Stimulated activated naive B cell treated with anti-CD40 and anti-IgM and Interleukin-4, amounts not matched to agents 10 μg/mL and 1 μg/mL and 100 μg/mL, for 72 hours (primary cell): Measurements from ENCODE around the gene UBE3D.
"Not testable (repeated sequence)": the region's sequence is repeated elsewhere in the genome, so short reads cannot be mapped to it uniquely, and the experiment has no call there.

Experiments
- ATAC-seq, 2 donors: fragments of 150-1000 bp; cut with Tn5 transposase; replicated peaks; 2 replicates each; pipeline ENCODE4 v1.10.0; 2021; ENCODE audit warnings: moderate library complexity in 1 of 2
- DNase-seq: peaks from one replicate; pipeline ENCODE4 v3.0.0; 2021
- H3K27ac Mint-ChIP-seq: one replicate; pipeline ENCODE4 v1.8.0; 2022; ENCODE audit warnings: mild to moderate bottlenecking, mixed read lengths
- H3K27me3 Mint-ChIP-seq, 2 donors: one replicate each; pipeline ENCODE4 v1.8.0; 2022; ENCODE audit warnings: mixed read lengths in 2 of 2
- H3K36me3 Mint-ChIP-seq, 2 donors: one replicate each; pipeline ENCODE4 v1.8.0; 2022; ENCODE audit warnings: mixed read lengths in 2 of 2, mild to moderate bottlenecking in 1 of 2
- H3K4me1 Mint-ChIP-seq, 2 donors: one replicate each; pipeline ENCODE4 v1.8.0; 2022; ENCODE audit warnings: mixed read lengths in 2 of 2, mild to moderate bottlenecking in 1 of 2
- H3K4me3 Mint-ChIP-seq, 2 donors: one replicate each; pipeline ENCODE4 v1.8.0; 2022; ENCODE audit warnings: mild to moderate bottlenecking in 2 of 2, mixed read lengths in 2 of 2, moderate library complexity in 1 of 2
- H3K9me3 Mint-ChIP-seq, 2 donors: one replicate each; pipeline ENCODE4 v1.8.0; 2022; ENCODE audit warnings: mixed read lengths in 2 of 2, mild to moderate bottlenecking in 1 of 2

Gene UBE3D

GRCh38 chr6:82953871-82954270 is 111.8 kb downstream of the UBE3D start:
- Mint-ChIP-seq H3K9me3 (peaks cover 0 to 2% of the 10 kb centered on the region in 2 donors), H3K27me3 (no peaks in the 10 kb centered on the region), H3K4me3 (no peak overlapping the region), H3K4me1 (peaks cover 5 to 12% of the 10 kb centered on the region in 2 donors), H3K27ac (no peak overlapping the region), H3K36me3 (peaks cover 41 to 43% of the 10 kb centered on the region in 2 donors)
- DNase-seq (no peak), ATAC-seq (no peak)

GRCh38 chr6:82951935-82952334 is 113.7 kb downstream of the UBE3D start:
- Mint-ChIP-seq H3K36me3 (peaks cover 49 to 55% of the 10 kb centered on the region in 2 donors), H3K27ac (no peak overlapping the region), H3K4me1 (peaks cover 5 to 12% of the 10 kb centered on the region in 2 donors), H3K27me3 (no peaks in the 10 kb centered on the region), H3K9me3 (peaks cover 4 to 7% of the 10 kb centered on the region in 2 donors), H3K4me3 (no peak overlapping the region)
- DNase-seq, result no peak
- ATAC-seq, result no peak

- no peak overlapping the region for H3K27ac Mint-ChIP-seq
- H3K36me3 Mint-ChIP-seq, result peaks cover 50 to 59% of the 10 kb centered on the region in 2 donors
- no peak for DNase-seq
These were observed 114.3 kb downstream of the UBE3D start for GRCh38 chr6:82951389-82951788.

GRCh38 chr6:82930915-82931314 is 134.7 kb downstream of the UBE3D start:
- Mint-ChIP-seq H3K36me3 (peaks cover 49 to 70% of the 10 kb centered on the region in 2 donors), H3K9me3 (peaks cover 33 to 34% of the 10 kb centered on the region in 2 donors)
- ATAC-seq, H3K4me3 Mint-ChIP-seq, DNase-seq, H3K27me3 Mint-ChIP-seq, H3K4me1 Mint-ChIP-seq, H3K27ac Mint-ChIP-seq: not testable (repeated sequence)

More at GRCh38 chr6:82951389-82951788, 114.3 kb downstream of the UBE3D start:
- ATAC-seq, result no peak
- Mint-ChIP-seq H3K27me3 (no peaks in the 10 kb centered on the region), H3K4me3 (no peak overlapping the region), H3K4me1 (peaks cover 7 to 12% of the 10 kb centered on the region in 2 donors), H3K9me3 (peaks cover 4 to 7% of the 10 kb centered on the region in 2 donors)

GRCh38 chr6:82924799-82925535 is 140.7 kb downstream of the UBE3D start:
- Mint-ChIP-seq H3K27me3 (no peaks in the 10 kb centered on the region), H3K4me1 (peaks cover 0 to 2% of the 10 kb centered on the region in 2 donors), H3K27ac (no peak overlapping the region), H3K36me3 (peaks cover 13 to 25% of the 10 kb centered on the region in 2 donors), H3K4me3 (no peak overlapping the region), H3K9me3 (peaks cover 3 to 4% of the 10 kb centered on the region in 2 donors)
- ATAC-seq (no peak), DNase-seq (no peak)

- no peak for DNase-seq
- Mint-ChIP-seq H3K9me3 (peaks cover 5 to 7% of the 10 kb centered on the region in 2 donors), H3K27ac (no peak overlapping the region), H3K4me1 (peaks cover 0 to 2% of the 10 kb centered on the region in 2 donors), H3K36me3 (peaks cover 31 to 34% of the 10 kb centered on the region in 2 donors), H3K4me3 (no peak overlapping the region), H3K27me3 (no peaks in the 10 kb centered on the region)
- ATAC-seq, result no peak
These were observed 144.4 kb downstream of the UBE3D start for GRCh38 chr6:82921258-82921657.

GRCh38 chr6:82917346-82918064 is 148.1 kb downstream of the UBE3D start:
- Mint-ChIP-seq H3K36me3 (peaks cover 31 to 46% of the 10 kb centered on the region in 2 donors), H3K27me3 (no peaks in the 10 kb centered on the region), H3K4me1 (peaks cover 0 to 2% of the 10 kb centered on the region in 2 donors), H3K27ac (no peak overlapping the region), H3K4me3 (no peak overlapping the region), H3K9me3 (peaks cover 5 to 7% of the 10 kb centered on the region in 2 donors)
- ATAC-seq, result no peak
- no peak for DNase-seq

- Mint-ChIP-seq H3K4me3 (no peak overlapping the region), H3K27ac (no peak overlapping the region), H3K27me3 (no peaks in the 10 kb centered on the region), H3K36me3 (peaks cover 28 to 41% of the 10 kb centered on the region in 2 donors), H3K4me1 (no peaks in the 10 kb centered on the region), H3K9me3 (peaks cover 5 to 7% of the 10 kb centered on the region in 2 donors)
- ATAC-seq (no peak), DNase-seq (no peak)
These were observed 150.0 kb downstream of the UBE3D start for GRCh38 chr6:82915666-82916065.

- DNase-seq (no peak), ATAC-seq (no peak)
- no peaks in the 10 kb centered on the region for H3K27me3 Mint-ChIP-seq
- no peak overlapping the region for H3K27ac Mint-ChIP-seq
- peaks cover 26 to 42% of the 10 kb centered on the region in 2 donors for H3K36me3 Mint-ChIP-seq
- H3K4me1 Mint-ChIP-seq, result no peaks in the 10 kb centered on the region
- H3K9me3 Mint-ChIP-seq, result peaks cover 5 to 7% of the 10 kb centered on the region in 2 donors
- no peak overlapping the region for H3K4me3 Mint-ChIP-seq
These were observed 151.1 kb downstream of the UBE3D start for GRCh38 chr6:82914511-82914910.

GRCh38 chr6:82910820-82911219 is 154.8 kb downstream of the UBE3D start:
- Mint-ChIP-seq H3K9me3 (no peaks in the 10 kb centered on the region), H3K27ac (no peak overlapping the region), H3K27me3 (no peaks in the 10 kb centered on the region), H3K4me3 (no peak overlapping the region), H3K4me1 (no peaks in the 10 kb centered on the region), H3K36me3 (peaks cover 7 to 27% of the 10 kb centered on the region in 2 donors)
- no peak for ATAC-seq
- no peak for DNase-seq

- DNase-seq, result no peak
- Mint-ChIP-seq H3K4me3 (no peak overlapping the region), H3K4me1 (no peaks in the 10 kb centered on the region), H3K9me3 (no peaks in the 10 kb centered on the region), H3K27me3 (no peaks in the 10 kb centered on the region), H3K27ac (no peak overlapping the region), H3K36me3 (peaks cover 7 to 27% of the 10 kb centered on the region in 2 donors)
- no peak for ATAC-seq
These were observed 155.2 kb downstream of the UBE3D start for GRCh38 chr6:82910395-82910794.

GRCh38 chr6:82909551-82909950 is 156.1 kb downstream of the UBE3D start:
- no peaks in the 10 kb centered on the region for H3K27me3 Mint-ChIP-seq
- ATAC-seq, result no peak
- no peak overlapping the region for H3K27ac Mint-ChIP-seq
- H3K4me3 Mint-ChIP-seq, result no peak overlapping the region
- no peaks in the 10 kb centered on the region for H3K4me1 Mint-ChIP-seq
- DNase-seq, result no peak
- peaks cover 7 to 22% of the 10 kb centered on the region in 2 donors for H3K36me3 Mint-ChIP-seq
- H3K9me3 Mint-ChIP-seq, result no peaks in the 10 kb centered on the region

GRCh38 chr6:82908661-82909060 is 157.0 kb downstream of the UBE3D start:
- Mint-ChIP-seq H3K36me3 (peaks cover 7 to 15% of the 10 kb centered on the region in 2 donors), H3K27ac (no peak overlapping the region), H3K4me3 (no peak overlapping the region), H3K4me1 (no peaks in the 10 kb centered on the region), H3K9me3 (no peaks in the 10 kb centered on the region), H3K27me3 (no peaks in the 10 kb centered on the region)
- no peak for DNase-seq
- no peak for ATAC-seq

GRCh38 chr6:82906951-82907350 is 158.7 kb downstream of the UBE3D start:
- Mint-ChIP-seq H3K9me3 (no peaks in the 10 kb centered on the region), H3K27ac (no peak overlapping the region), H3K4me3 (no peak overlapping the region), H3K36me3 (peaks cover 2 to 14% of the 10 kb centered on the region in 2 donors), H3K4me1 (no peaks in the 10 kb centered on the region), H3K27me3 (no peaks in the 10 kb centered on the region)
- DNase-seq, result no peak
- no peak for ATAC-seq

- H3K27ac Mint-ChIP-seq, result no peak overlapping the region
- DNase-seq, result no peak
These were observed 159.2 kb downstream of the UBE3D start for GRCh38 chr6:82906489-82906888.

More at GRCh38 chr6:82906489-82906888, 159.2 kb downstream of the UBE3D start:
- no peaks in the 10 kb centered on the region for H3K9me3 Mint-ChIP-seq
- H3K4me1 Mint-ChIP-seq, result no peaks in the 10 kb centered on the region
- H3K27me3 Mint-ChIP-seq, result no peaks in the 10 kb centered on the region
- peaks cover 2 to 14% of the 10 kb centered on the region in 2 donors for H3K36me3 Mint-ChIP-seq
- H3K4me3 Mint-ChIP-seq, result no peak overlapping the region
- ATAC-seq, result no peak
